Activated CD8-positive, alpha-beta T cell treated with anti-CD3 and anti-CD28 coated beads for 36 hours (primary cell): Measurements from ENCODE around the gene SEPHS1. TPM values are rescaled to one million over a fixed set of nuclear protein-coding genes. Genes with fewer than 3 reads are reported as not detected.
A peak's percentile ranks its signal among the peaks of the same experiment; 100 is the strongest.

Source experiments
- ATAC-seq: fragments of 200-7000 bp; cut with Tn5 transposase; one replicate; pipeline ENCODE4 v1.10.0; 2021; ENCODE audit warnings: mild to moderate bottlenecking, moderate library complexity
- CTCF ChIA-PET: fragments of 350-600 bp; sonication (Branson Sonifier 250); formaldehyde crosslinking; loops from one replicate; lab custom pipeline; 2021; ENCODE audit warnings: antibody characterized with exemption; lab: Charles Lee
- POLR2A ChIA-PET: fragments of 350-600 bp; sonication (Branson Sonifier 250); formaldehyde crosslinking; loops from one replicate; lab custom pipeline; 2021; ENCODE audit warnings: antibody characterized with exemption; lab: Charles Lee
- DNase-seq: peaks from one replicate; pipeline ENCODE4 v3.0.0-alpha.2; 2020
- H3K27ac Mint-ChIP-seq: one replicate; pipeline ENCODE4 v1.8.0; 2021; ENCODE audit warnings: mild to moderate bottlenecking, mixed read lengths
- H3K27me3 Mint-ChIP-seq: one replicate; pipeline ENCODE4 v1.8.0; 2021; ENCODE audit warnings: mixed read lengths
- H3K36me3 Mint-ChIP-seq: one replicate; pipeline ENCODE4 v1.8.0; 2021; ENCODE audit warnings: low read depth, mixed read lengths
- H3K4me1 Mint-ChIP-seq: one replicate; pipeline ENCODE4 v1.8.0; 2021; ENCODE audit warnings: low read depth, mixed read lengths
- H3K4me3 Mint-ChIP-seq: one replicate; pipeline ENCODE4 v1.8.0; 2021; ENCODE audit warnings: mild to moderate bottlenecking, moderate library complexity, mixed read lengths
- H3K9me3 Mint-ChIP-seq: one replicate; pipeline ENCODE4 v1.8.0; 2021; ENCODE audit warnings: mixed read lengths
- CTCF ChIP-seq: fragments of 200-600 bp; IDR thresholded peaks from one replicate; pipeline ENCODE4 v1.8.0; 2022; ENCODE audit warnings: antibody characterized with exemption, mild to moderate bottlenecking
- intact Hi-C: fragments of 100-400 bp; cut with micrococcal nuclease; formaldehyde crosslinking; loops from one replicate; pipeline ENCODE4 v1.10.0; 2022
- total RNA-seq, 2 experiments: library from RNA; stranded (reverse); gene quantifications; one replicate each; pipeline ENCODE4 v1.2.3, GENCODE V29; 2021

Gene SEPHS1
- total RNA-seq, 2 experiments from 2014 or later = 61.6 to 66.5 TPM

DNA sequence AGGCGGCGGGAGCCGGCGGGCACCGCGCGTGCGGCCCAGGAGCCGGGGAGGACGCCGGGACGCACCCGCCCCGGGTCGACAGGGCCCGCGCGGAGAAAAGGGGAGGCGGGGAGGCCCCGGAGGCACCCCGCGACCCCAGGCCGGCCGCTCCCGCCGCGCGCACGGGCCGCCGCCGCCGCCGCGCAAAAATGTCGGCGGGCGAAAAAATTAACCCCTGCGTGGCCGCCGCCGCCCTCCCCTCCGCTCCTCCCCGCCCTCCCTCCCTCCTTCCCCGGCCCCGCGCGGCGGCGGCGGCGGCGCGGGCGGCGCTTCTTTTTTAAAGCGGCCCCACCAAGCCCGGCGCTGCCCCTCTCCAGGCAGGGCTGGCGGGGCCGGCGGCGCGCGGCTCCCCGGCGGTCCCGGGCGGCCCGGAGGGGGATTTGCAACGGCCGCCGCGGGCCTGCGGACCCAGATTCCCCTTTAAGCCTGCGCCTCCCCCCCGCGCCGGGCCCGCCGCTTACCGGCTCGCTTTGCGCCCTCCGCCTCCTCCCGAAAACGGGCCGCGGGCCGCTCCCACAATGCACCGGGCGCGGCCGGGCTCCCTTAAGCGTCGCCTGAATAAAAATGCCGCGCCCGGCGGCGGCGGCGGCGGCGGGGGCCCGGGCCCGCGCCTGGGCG lies 465 bp downstream of the SEPHS1 start:
- H3K27ac Mint-ChIP-seq = no peak overlapping the region
- intact Hi-C loops = no loop called here
- ChIA-PET POLR2A (no interaction called here), CTCF (no interaction called here)
- no peak for TF ChIP-seq CTCF
- DNase-seq = peak; percentile 80
- peak overlapping the region; percentile 45 for H3K4me3 Mint-ChIP-seq
- ATAC-seq = peak; percentile 67
- no peaks in the 10 kb centered on the region for H3K9me3 Mint-ChIP-seq
- no peaks in the 10 kb centered on the region for H3K27me3 Mint-ChIP-seq
- peaks cover 25% of the 10 kb centered on the region for H3K36me3 Mint-ChIP-seq
- H3K4me1 Mint-ChIP-seq = peaks cover 56% of the 10 kb centered on the region

DNA sequence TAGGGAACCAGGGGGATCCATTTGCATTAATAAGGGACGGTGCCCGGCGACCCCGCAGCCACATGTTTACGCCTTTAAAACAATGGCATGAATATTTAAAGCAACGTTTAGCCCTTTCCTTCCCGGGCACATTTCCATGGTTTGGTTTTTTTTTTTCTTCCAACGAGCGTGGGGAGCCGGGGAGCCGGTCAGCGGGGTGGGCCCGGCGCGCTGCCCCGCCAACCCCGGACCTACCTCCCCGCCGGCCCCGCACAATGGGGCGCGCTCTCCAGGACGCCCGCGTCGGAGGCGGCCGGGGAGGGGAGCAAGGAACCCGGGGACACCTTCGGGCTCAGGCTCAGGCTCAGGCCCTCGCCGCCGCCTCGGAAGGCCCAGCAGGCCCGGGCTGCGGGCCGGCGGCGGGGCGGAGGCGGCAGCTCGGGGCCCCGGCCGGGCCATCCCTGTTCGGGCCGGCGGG lies 1.0 kb downstream of the SEPHS1 start:
- POLR2A ChIA-PET = no interaction called here
- no peaks in the 10 kb centered on the region for H3K9me3 Mint-ChIP-seq
- peak; percentile 25 for DNase-seq
- peak overlapping the region; percentile 87 for H3K27ac Mint-ChIP-seq
- H3K4me3 Mint-ChIP-seq = peak overlapping the region; percentile 77
- no peaks in the 10 kb centered on the region for H3K27me3 Mint-ChIP-seq
- TF ChIP-seq CTCF = no peak
- intact Hi-C loops = no loop called here
- peaks cover 25% of the 10 kb centered on the region for H3K36me3 Mint-ChIP-seq
- H3K4me1 Mint-ChIP-seq = peaks cover 51% of the 10 kb centered on the region
- no peak for ATAC-seq
- CTCF ChIA-PET = no interaction called here

GRCh38 chr10:13346283-13347042 lies 1.6 kb downstream of the SEPHS1 start:
- Mint-ChIP-seq H3K36me3 (peaks cover 25% of the 10 kb centered on the region), H3K4me3 (peak overlapping the region; percentile 77), H3K27ac (peak overlapping the region; percentile 87), H3K27me3 (no peaks in the 10 kb centered on the region), H3K4me1 (peaks cover 45% of the 10 kb centered on the region), H3K9me3 (no peaks in the 10 kb centered on the region)
- ChIA-PET POLR2A (no interaction called here), CTCF (no interaction called here)
- ATAC-seq (no peak), DNase-seq (no peak)
- intact Hi-C loops = no loop called here
- TF ChIP-seq CTCF = no peak

DNA sequence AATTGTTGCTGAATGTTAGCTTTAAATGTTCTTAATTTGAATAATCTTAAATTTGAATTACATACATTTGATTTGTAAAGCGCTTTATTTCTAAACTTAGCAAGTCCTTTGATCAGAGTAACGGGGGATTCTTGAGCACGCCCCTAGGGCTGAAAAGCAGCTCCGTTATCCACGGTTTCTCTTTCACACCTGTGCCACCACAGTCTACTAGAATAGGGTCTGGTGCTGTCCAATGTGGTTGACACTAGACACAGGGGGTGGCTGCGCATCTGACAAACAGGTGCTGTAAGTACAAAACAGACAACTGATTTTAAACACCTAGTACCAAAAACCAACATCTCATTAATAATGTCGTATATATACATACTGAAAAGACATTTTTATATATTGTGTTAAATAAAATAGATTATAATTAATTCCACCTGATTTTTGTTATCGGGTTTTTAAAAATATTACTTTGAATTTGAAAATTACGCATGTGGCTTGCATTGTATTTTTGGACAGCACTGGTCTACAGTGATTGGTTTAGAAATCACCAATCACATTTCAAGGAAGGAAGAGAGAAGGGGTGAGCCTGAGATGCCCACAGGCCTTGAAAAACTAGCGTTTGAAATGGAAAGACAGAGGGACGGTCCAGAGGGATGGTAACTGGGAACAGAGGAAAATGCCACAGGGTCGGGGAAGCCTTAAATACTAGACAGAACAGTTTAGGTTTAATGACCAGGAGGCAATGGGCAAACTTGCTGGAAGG lies 7.3 kb downstream of the SEPHS1 start:
- Mint-ChIP-seq H3K27me3 (no peaks in the 10 kb centered on the region), H3K4me1 (peaks cover 40% of the 10 kb centered on the region), H3K4me3 (peak overlapping the region; percentile 44), H3K36me3 (peaks cover 59% of the 10 kb centered on the region), H3K27ac (peak overlapping the region; percentile 34), H3K9me3 (no peaks in the 10 kb centered on the region)
- ChIA-PET CTCF (interaction anchor here (1.4 to 2.1 kb wide), 4 partner anchors 11 to 179 kb away, joined by 3 to 6 read pairs (median 3); partner anchors contain the start of gene MCM10), POLR2A (interaction anchor here (0.9 kb wide), 1 partner anchor 13 kb away, joined by 3 read pairs; no protein-coding TSS in a partner anchor)
- no peak for TF ChIP-seq CTCF
- ATAC-seq (peak; percentile 96), DNase-seq (peak; percentile 66)
- intact Hi-C loops = no loop called here
